ENCODE data around the gene DNAI2. TPM values are rescaled to one million over a fixed set of nuclear protein-coding genes. Genes with fewer than 3 reads are reported as not detected.

DNAI2 gene
- polyA plus RNA-seq, 1 of the 3 experiments (the other 2 are of a cell fraction): not detected

- Histone ChIP-seq H3K36me3 (replicated peaks in 1 of 2; ENCODE audit: control insufficient read depth in 1 of 2, insufficient read depth in 2 of 2, low read length in 1 of 2) (no peaks in the 10 kb centered on the region), H3K9ac (no peak overlapping the region), H3K27me3 (ENCODE audit: insufficient read depth) (no peaks in the 10 kb centered on the region), H4K20me1 (ENCODE audit: insufficient read depth) (no peaks in the 10 kb centered on the region), H3F3A (replicated peaks; ENCODE audit: insufficient read depth) (no peaks in the 10 kb centered on the region), H3K79me2 (ENCODE audit: insufficient read depth) (no peaks in the 10 kb centered on the region), H2AFZ (ENCODE audit: low read depth) (no peak overlapping the region), H3K4me2 (no peak overlapping the region), H3K9me2 (no peaks in the 10 kb centered on the region), H3K27ac (ENCODE audit: low read depth in 2 of 2, low read length in 1 of 2) (no peak overlapping the region), H3K4me1 (ENCODE audit: control insufficient read depth in 1 of 2, insufficient read depth in 2 of 2, low read depth in 1 of 2, low read length in 1 of 2) (no peaks in the 10 kb centered on the region), H3K9me3 (no peaks in the 10 kb centered on the region), H3K4me3 (ENCODE audit: low read depth in 2 of 2, low read length in 1 of 2) (no peak overlapping the region)
- WGBS (ENCODE audit: low lambda C conversion rate): 58% methylated on average over 7 of the region's 10 CpGs
- POLR2A ChIA-PET: no interaction called here
- no peak for TF ChIP-seq TCF12 (IDR thresholded peaks at IDR 0.05)
- TF ChIP-seq TEAD4 (IDR thresholded peaks at IDR 0.05; ENCODE audit: borderline replicate concordance, insufficient read depth): no peak
- no peak for TF ChIP-seq RAD21 (IDR thresholded peaks at IDR 0.05; ENCODE audit: low read length)
- no peak for TF ChIP-seq SMC3 (IDR thresholded peaks at IDR 0.05; ENCODE audit: low read depth, low read length)
- no peak for TF ChIP-seq CHD2 (IDR thresholded peaks at IDR 0.05; ENCODE audit: low read length, partially characterized antibody)
- no peak for TF ChIP-seq MEF2A (IDR thresholded peaks at IDR 0.05; ENCODE audit: borderline replicate concordance, low read depth)
- TF ChIP-seq FOSL2 (IDR thresholded peaks at IDR 0.05; ENCODE audit: borderline replicate concordance, low read depth): no peak
- no peak for TF ChIP-seq MAX (IDR thresholded peaks at IDR 0.05; ENCODE audit: low read depth)
- no peak for TF ChIP-seq PBX3 (IDR thresholded peaks at IDR 0.05)
- TF ChIP-seq SIN3A (IDR thresholded peaks at IDR 0.05; ENCODE audit: borderline replicate concordance, low read depth, low read length): no peak
- TF ChIP-seq EZH2phosphoT487 (IDR thresholded peaks at IDR 0.05; ENCODE audit: borderline replicate concordance, low read depth): no peak
- no peak for TF ChIP-seq GABPA (IDR thresholded peaks at IDR 0.05; ENCODE audit: low read depth)
- no peak for TF ChIP-seq RFX5 (IDR thresholded peaks at IDR 0.05; ENCODE audit: low read length)
- TF ChIP-seq IRF3 (IDR thresholded peaks at IDR 0.05; ENCODE audit: low read depth, low read length): no peak
- no peak for TF ChIP-seq USF2 (IDR thresholded peaks at IDR 0.05; ENCODE audit: borderline replicate concordance, low read depth, low read length)
- TF ChIP-seq NFIC (IDR thresholded peaks at IDR 0.05; ENCODE audit: borderline replicate concordance): no peak
- TF ChIP-seq ELF1 (IDR thresholded peaks at IDR 0.05): no peak
- no peak for TF ChIP-seq GATA2 (CRISPR knock-in tag; IDR thresholded peaks at IDR 0.05)
- no peak for DNase-seq
- CTCF ChIA-PET: interaction anchor here (1.1 to 12.6 kb wide), 3 partner anchors 11 to 116 kb away, joined by 3 to 194 read pairs (median 4); partner anchors contain the start of genes BTBD17 and GPR142
Measured at GRCh38 chr17:74342224-74342623, 68.2 kb downstream of the DNAI2 start.

Data from SK-N-SH (cell line).